ENCODE measurements around the gene TECTA.

- TF ChIP-seq CTCF (conservative IDR thresholded peaks at IDR 0.05 in 1 of 2, IDR thresholded peaks at IDR 0.05 in 1 of 2; ENCODE audit: low read depth in 1 of 2, low read length in 2 of 2) (no peak), EZH2 (IDR thresholded peaks at IDR 0.05; ENCODE audit: low read length, missing control alignments) (no peak)
These were observed 9.0 kb downstream of the TECTA start for GRCh38 chr11:121109916-121110586.
